Common myeloid progenitor, CD34-positive (primary cell): ENCODE data around the gene SLC15A5.
A peak's percentile ranks its signal among the peaks of the same experiment; 100 is the strongest.

ENCODE experiments used
- CTCF ChIA-PET: fragments of 350-600 bp; sonication (Branson Sonifier 250); formaldehyde crosslinking; loops from one replicate; lab custom pipeline; 2021; ENCODE audit warnings: antibody characterized with exemption; lab: Charles Lee
- POLR2A ChIA-PET: fragments of 350-600 bp; sonication (Branson Sonifier 250); formaldehyde crosslinking; loops from one replicate; lab custom pipeline; 2021; ENCODE audit warnings: antibody characterized with exemption; lab: Charles Lee
- DNase-seq, 3 donors: peaks; one replicate each; pipeline versions ENCODE4 v3.0.0 to v3.0.0-alpha.2; 2013
- H3K27ac ChIP-seq, 2 experiments: 1 replicate in 1 of 2; 2 replicates in 1 of 2; pipeline ENCODE4 v1.7.0; 2013; ENCODE audit warnings: inconsistent platforms in 2 of 2, low read length in 2 of 2, mild to moderate bottlenecking in 2 of 2, low read depth in 1 of 2, moderate library complexity in 1 of 2; ENCODE audit not compliant: severe bottlenecking in 2 of 2, insufficient read depth in 1 of 2, poor library complexity in 1 of 2
- H3K27me3 ChIP-seq, 5 experiments: replicated peaks in 2 of 5; 1 replicate in 3 of 5; 2 replicates in 2 of 5; pipeline versions ENCODE4 v1.6.1 to v1.7.0; 2013; ENCODE audit warnings: low read length in 4 of 5, mild to moderate bottlenecking in 2 of 5, moderate library complexity in 2 of 5, inconsistent platforms in 1 of 5; ENCODE audit not compliant: insufficient read depth in 5 of 5, control insufficient read depth in 4 of 5
- H3K36me3 ChIP-seq, 4 experiments: 1 replicate in 2 of 4; 2 replicates in 2 of 4; pipeline versions ENCODE4 v1.6.1 to v1.7.0; 2013; ENCODE audit warnings: low read length in 3 of 4, control low read depth in 1 of 4, mild to moderate bottlenecking in 1 of 4; ENCODE audit not compliant: control insufficient read depth in 4 of 4, insufficient read depth in 4 of 4
- H3K4me1 ChIP-seq, 4 experiments: 1 replicate in 3 of 4; 2 replicates in 1 of 4; pipeline versions ENCODE4 v1.6.1 to v1.7.1; 2013; ENCODE audit warnings: low read length in 3 of 4, mild to moderate bottlenecking in 3 of 4, control low read depth in 1 of 4, inconsistent platforms in 1 of 4, moderate library complexity in 1 of 4; ENCODE audit not compliant: control insufficient read depth in 4 of 4, insufficient read depth in 4 of 4; ENCODE audit errors: control extremely low read depth in 1 of 4
- H3K4me3 ChIP-seq, 7 experiments: 1 replicate in 4 of 7; 2 replicates in 3 of 7; pipeline versions ENCODE4 v1.5.1 to v1.7.0; 2013; ENCODE audit warnings: mild to moderate bottlenecking in 7 of 7, low read length in 6 of 7, moderate library complexity in 6 of 7, inconsistent platforms in 2 of 7, low read depth in 2 of 7, control low read depth in 1 of 7; ENCODE audit not compliant: insufficient read depth in 4 of 7, control insufficient read depth in 1 of 7; ENCODE audit errors: extremely low read depth in 1 of 7
- H3K9me3 ChIP-seq, 5 experiments: 1 replicate in 4 of 5; 2 replicates in 1 of 5; pipeline versions ENCODE4 v1.6.1 to v1.7.1; 2013; ENCODE audit warnings: low read length in 4 of 5, mild to moderate bottlenecking in 2 of 5, inconsistent platforms in 1 of 5, low read depth in 1 of 5, moderate library complexity in 1 of 5; ENCODE audit not compliant: control insufficient read depth in 4 of 5, insufficient read depth in 2 of 5; ENCODE audit errors: control extremely low read depth in 1 of 5
- WGBS: methylation state at CpG from one replicate; pipeline ENCODE4 v1.1.5; 2013; ENCODE audit not compliant: insufficient coverage; 5-methylcytosine and 5-hydroxymethylcytosine counted together

The SLC15A5 gene

GRCh38 chr12:16155938-16156337 lies 121.5 kb downstream of the SLC15A5 start:
- Histone ChIP-seq H3K4me3 (no peak overlapping the region), H3K27me3 (peaks cover 0 to 3% (median 0%) of the 10 kb centered on the region in 5 experiments), H3K27ac (no peak overlapping the region), H3K36me3 (no peaks in the 10 kb centered on the region), H3K9me3 (no peaks in the 10 kb centered on the region), H3K4me1 (no peaks in the 10 kb centered on the region)
- CTCF ChIA-PET, result no interaction called here
- POLR2A ChIA-PET, result no interaction called here
- peak in 1 of 3 donors; percentile 12 for DNase-seq
- WGBS, result 100% methylated on average over 1 of the region's 1 CpG

- no peak overlapping the region for H3K27ac ChIP-seq
- DNase-seq, result no peak
- ChIA-PET CTCF (no interaction called here), POLR2A (no interaction called here)
- H3K36me3 ChIP-seq, result no peaks in the 10 kb centered on the region
- no peaks in the 10 kb centered on the region for H3K27me3 ChIP-seq
- H3K4me1 ChIP-seq, result no peaks in the 10 kb centered on the region
- no peaks in the 10 kb centered on the region for H3K9me3 ChIP-seq
- H3K4me3 ChIP-seq, result no peak overlapping the region
Observed at GRCh38 chr12:16154990-16155389, 122.5 kb downstream of the SLC15A5 start.

- H3K4me1 ChIP-seq, result peaks cover 0 to 15% (median 0%) of the 10 kb centered on the region in 4 experiments
- H3K36me3 ChIP-seq, result no peaks in the 10 kb centered on the region
- no peaks in the 10 kb centered on the region for H3K9me3 ChIP-seq
- POLR2A ChIA-PET, result no interaction called here
- no peak overlapping the region for H3K27ac ChIP-seq
- H3K27me3 ChIP-seq, result no peaks in the 10 kb centered on the region
- DNase-seq, result no peak
- WGBS, result 100% methylated on average over 2 of the region's 6 CpGs
- CTCF ChIA-PET, result no interaction called here
- no peak overlapping the region for H3K4me3 ChIP-seq
Observed at GRCh38 chr12:16152885-16153673, 124.4 kb downstream of the SLC15A5 start.

GRCh38 chr12:16150276-16150675 lies 127.2 kb downstream of the SLC15A5 start:
- Histone ChIP-seq H3K9me3 (no peaks in the 10 kb centered on the region), H3K4me3 (no peak overlapping the region), H3K36me3 (no peaks in the 10 kb centered on the region), H3K27ac (no peak overlapping the region), H3K27me3 (no peaks in the 10 kb centered on the region), H3K4me1 (peaks cover 0 to 15% (median 0%) of the 10 kb centered on the region in 4 experiments)
- ChIA-PET CTCF (no interaction called here), POLR2A (no interaction called here)
- DNase-seq, result no peak
- WGBS, result no CpG with 5 or more reads among the region's 2 CpGs

GRCh38 chr12:16148938-16149337 lies 128.5 kb downstream of the SLC15A5 start:
- Histone ChIP-seq H3K27ac (no peak overlapping the region), H3K36me3 (no peaks in the 10 kb centered on the region), H3K4me3 (no peak overlapping the region), H3K4me1 (peaks cover 0 to 15% (median 0%) of the 10 kb centered on the region in 4 experiments), H3K27me3 (no peaks in the 10 kb centered on the region), H3K9me3 (no peaks in the 10 kb centered on the region)
- peak; percentile 3 to 69 (median 58) for DNase-seq
- ChIA-PET POLR2A (no interaction called here), CTCF (interaction anchor here (1.3 kb wide), 1 partner anchor 212 kb away, joined by 4 read pairs; no protein-coding TSS in a partner anchor)
- 100% methylated on average over 1 of the region's 3 CpGs for WGBS
